Caco-2 (cell line): ENCODE data around the gene FBXW12. TPM values are rescaled to one million over a fixed set of nuclear protein-coding genes. Genes with fewer than 3 reads are reported as not detected.

ENCODE experiments used
- BruUV-seq: library from RNA; stranded (reverse); fragments of 400-500 nt; replicated peaks from 2 replicates; lab custom pipeline; 2021; lab: Mats Ljungman, UMichigan
- CTCF ChIA-PET: fragments of 300-600 bp; sonication (Branson Sonifier 250); formaldehyde crosslinking; loops from one replicate; lab custom pipeline; 2022; ENCODE audit warnings: antibody characterized with exemption; lab: Charles Lee
- POLR2A ChIA-PET: fragments of 300-600 bp; sonication (Branson Sonifier 250); formaldehyde crosslinking; loops from one replicate; lab custom pipeline; 2022; ENCODE audit warnings: antibody characterized with exemption; lab: Charles Lee
- DNase-seq, 2 experiments: peaks; one replicate each; pipeline versions ENCODE4 v3.0.0 to v3.0.0-alpha.2; 2020 to 2022
- H3K27me3 ChIP-seq: replicated peaks from 2 replicates; pipeline ENCODE4 v1.6.0; 2011; ENCODE audit warnings: low read length; ENCODE audit not compliant: control insufficient read depth, insufficient read depth
- H3K36me3 ChIP-seq: 2 replicates; pipeline ENCODE4 v1.5.1; 2011; ENCODE audit warnings: low read length; ENCODE audit not compliant: control insufficient read depth, insufficient read depth
- H3K4me1 ChIP-seq: fragments of 250-450 bp; sonication (Bioruptor Pico); 2 replicates; pipeline ENCODE4 v1.5.1; 2020; ENCODE audit warnings: mild to moderate bottlenecking
- H3K4me3 ChIP-seq: 2 replicates; pipeline ENCODE4 v1.5.1; 2011; ENCODE audit warnings: low read depth, mild to moderate bottlenecking, control low read depth, low read length
- H3K9me3 ChIP-seq: fragments of 250-450 bp; sonication (Bioruptor Pico); 2 replicates; pipeline ENCODE4 v1.5.1; 2020; ENCODE audit warnings: mild to moderate bottlenecking, moderate library complexity
- H3K27ac Mint-ChIP-seq: one replicate; pipeline ENCODE4 v1.8.0; 2022; ENCODE audit warnings: mixed read lengths; ENCODE audit not compliant: unreplicated experiment
- H3K27me3 Mint-ChIP-seq: one replicate; pipeline ENCODE4 v1.8.0; 2022; ENCODE audit warnings: mixed read lengths; ENCODE audit not compliant: insufficient read depth, unreplicated experiment
- H3K36me3 Mint-ChIP-seq: one replicate; pipeline ENCODE4 v1.8.0; 2022; ENCODE audit warnings: mild to moderate bottlenecking, mixed read lengths; ENCODE audit not compliant: insufficient read depth, unreplicated experiment
- H3K4me1 Mint-ChIP-seq: one replicate; pipeline ENCODE4 v1.8.0; 2022; ENCODE audit warnings: low read depth, mixed read lengths; ENCODE audit not compliant: unreplicated experiment
- H3K4me3 Mint-ChIP-seq: one replicate; pipeline ENCODE4 v1.8.0; 2022; ENCODE audit warnings: mild to moderate bottlenecking, moderate library complexity, mixed read lengths; ENCODE audit not compliant: unreplicated experiment
- H3K9me3 Mint-ChIP-seq: one replicate; pipeline ENCODE4 v1.8.0; 2022; ENCODE audit warnings: mixed read lengths; ENCODE audit not compliant: unreplicated experiment
- intact Hi-C: fragments of 100-400 bp; cut with micrococcal nuclease; formaldehyde crosslinking; loops from one replicate; pipeline ENCODE4 v1.10.0; 2022; ENCODE audit not compliant: unreplicated experiment
- total RNA-seq: library from RNA; stranded (reverse); gene quantifications from 2 replicates; pipeline ENCODE4 v1.2.3, GENCODE V29; 2022
- TF ChIP-seq, protein P1 (sequence below), 2 experiments: fragments of 200-600 bp in 1 of 2; IDR thresholded peaks; 1 replicate in 1 of 2; 2 replicates in 1 of 2; pipeline versions ENCODE4 v1.5.1 to v1.8.0; 2011 to 2022; ENCODE audit warnings: antibody characterized with exemption in 1 of 2, control low read depth in 1 of 2, inconsistent platforms in 1 of 2, low read depth in 1 of 2, low read length in 1 of 2, mild to moderate bottlenecking in 1 of 2, moderate library complexity in 1 of 2; ENCODE audit not compliant: insufficient read depth in 1 of 2, severe bottlenecking in 1 of 2, unreplicated experiment in 1 of 2

FBXW12 gene
- total RNA-seq, 1 experiment from 2014 or later, result 1.7 TPM

- H3K9me3 Mint-ChIP-seq, result no peaks in the 10 kb centered on the region
- H3K27ac Mint-ChIP-seq, result peak overlapping the region; percentile 35
- Histone ChIP-seq H3K27me3 (no peaks in the 10 kb centered on the region), H3K4me3 (no peak overlapping the region), H3K4me1 (no peaks in the 10 kb centered on the region), H3K36me3 (peaks cover 2% of the 10 kb centered on the region), H3K9me3 (no peaks in the 10 kb centered on the region)
- ChIA-PET POLR2A (no interaction called here), CTCF (interaction anchor here (0.8 to 12.8 kb wide), 2 partner anchors 17 to 33 kb away, joined by 3 to 405 read pairs; no protein-coding TSS in a partner anchor)
- no peak overlapping the region for H3K4me3 Mint-ChIP-seq
- peaks cover 11% of the 10 kb centered on the region for H3K4me1 Mint-ChIP-seq
- H3K36me3 Mint-ChIP-seq, result peaks cover 65% of the 10 kb centered on the region
- BruUV-seq, result no TSS peak
- no peaks in the 10 kb centered on the region for H3K27me3 Mint-ChIP-seq
- TF ChIP-seq, protein P1, sequence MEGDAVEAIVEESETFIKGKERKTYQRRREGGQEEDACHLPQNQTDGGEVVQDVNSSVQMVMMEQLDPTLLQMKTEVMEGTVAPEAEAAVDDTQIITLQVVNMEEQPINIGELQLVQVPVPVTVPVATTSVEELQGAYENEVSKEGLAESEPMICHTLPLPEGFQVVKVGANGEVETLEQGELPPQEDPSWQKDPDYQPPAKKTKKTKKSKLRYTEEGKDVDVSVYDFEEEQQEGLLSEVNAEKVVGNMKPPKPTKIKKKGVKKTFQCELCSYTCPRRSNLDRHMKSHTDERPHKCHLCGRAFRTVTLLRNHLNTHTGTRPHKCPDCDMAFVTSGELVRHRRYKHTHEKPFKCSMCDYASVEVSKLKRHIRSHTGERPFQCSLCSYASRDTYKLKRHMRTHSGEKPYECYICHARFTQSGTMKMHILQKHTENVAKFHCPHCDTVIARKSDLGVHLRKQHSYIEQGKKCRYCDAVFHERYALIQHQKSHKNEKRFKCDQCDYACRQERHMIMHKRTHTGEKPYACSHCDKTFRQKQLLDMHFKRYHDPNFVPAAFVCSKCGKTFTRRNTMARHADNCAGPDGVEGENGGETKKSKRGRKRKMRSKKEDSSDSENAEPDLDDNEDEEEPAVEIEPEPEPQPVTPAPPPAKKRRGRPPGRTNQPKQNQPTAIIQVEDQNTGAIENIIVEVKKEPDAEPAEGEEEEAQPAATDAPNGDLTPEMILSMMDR (IDR thresholded peaks at IDR 0.05; ENCODE audit: insufficient read depth in 1 of 2, low read depth in 1 of 2, low read length in 1 of 2, severe bottlenecking in 1 of 2, unreplicated experiment in 1 of 2), result no peak
- DNase-seq, result peak in 1 of 2 experiments; percentile 23
- intact Hi-C loops, result no loop called here
Measured at GRCh38 chr3:48402281-48402732, 30.3 kb downstream of the FBXW12 start.

DNA sequence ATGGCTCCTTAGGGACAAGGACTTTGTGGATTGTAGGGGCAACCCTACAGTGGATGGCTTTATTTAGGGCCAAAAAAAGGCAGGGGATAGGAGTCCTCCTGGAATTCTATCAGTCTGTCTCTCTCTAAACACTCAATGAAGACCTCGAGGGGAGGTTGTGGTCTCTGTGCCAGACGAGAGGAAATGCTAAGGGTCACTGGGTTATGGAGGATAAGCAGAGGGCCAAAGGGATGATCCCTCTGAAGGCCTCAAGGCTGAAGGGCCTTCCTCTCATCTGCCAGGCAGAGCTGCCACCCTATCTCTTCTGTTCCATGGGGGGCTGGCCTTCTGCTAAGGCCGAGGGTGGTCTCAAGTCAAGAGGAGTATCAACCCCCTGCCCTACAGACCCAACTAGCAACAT lies 30.9 kb downstream of the FBXW12 start:
- Histone ChIP-seq H3K9me3 (no peaks in the 10 kb centered on the region), H3K36me3 (peaks cover 5% of the 10 kb centered on the region), H3K4me3 (no peak overlapping the region), H3K4me1 (no peaks in the 10 kb centered on the region), H3K27me3 (no peaks in the 10 kb centered on the region)
- H3K27me3 Mint-ChIP-seq, result no peaks in the 10 kb centered on the region
- peaks cover 11% of the 10 kb centered on the region for H3K4me1 Mint-ChIP-seq
- BruUV-seq, result no TSS peak
- intact Hi-C loops, result no loop called here
- no peak for DNase-seq
- no peaks in the 10 kb centered on the region for H3K9me3 Mint-ChIP-seq
- H3K27ac Mint-ChIP-seq, result no peak overlapping the region
- CTCF ChIA-PET, result interaction anchor here (0.8 to 12.8 kb wide), 2 partner anchors 16 to 32 kb away, joined by 3 to 405 read pairs; no protein-coding TSS in a partner anchor
- TF ChIP-seq, protein P1 (IDR thresholded peaks at IDR 0.05; ENCODE audit: insufficient read depth in 1 of 2, low read depth in 1 of 2, low read length in 1 of 2, severe bottlenecking in 1 of 2, unreplicated experiment in 1 of 2), result no peak
- peaks cover 69% of the 10 kb centered on the region for H3K36me3 Mint-ChIP-seq
- POLR2A ChIA-PET, result no interaction called here
- no peak overlapping the region for H3K4me3 Mint-ChIP-seq

- H3K36me3 Mint-ChIP-seq, result peaks cover 74% of the 10 kb centered on the region
- POLR2A ChIA-PET, result no interaction called here
- intact Hi-C loops, result no loop called here
Measured at GRCh38 chr3:48403533-48404439, 31.8 kb downstream of the FBXW12 start.

More at GRCh38 chr3:48403533-48404439, 31.8 kb downstream of the FBXW12 start:
- Histone ChIP-seq H3K36me3 (peaks cover 5% of the 10 kb centered on the region), H3K9me3 (no peaks in the 10 kb centered on the region), H3K4me1 (no peaks in the 10 kb centered on the region), H3K27me3 (no peaks in the 10 kb centered on the region), H3K4me3 (no peak overlapping the region)
- H3K27ac Mint-ChIP-seq, result no peak overlapping the region
- peaks cover 11% of the 10 kb centered on the region for H3K4me1 Mint-ChIP-seq
- TF ChIP-seq, protein P1 (IDR thresholded peaks at IDR 0.05; ENCODE audit: insufficient read depth in 1 of 2, low read depth in 1 of 2, low read length in 1 of 2, severe bottlenecking in 1 of 2, unreplicated experiment in 1 of 2), result no peak
- no peaks in the 10 kb centered on the region for H3K27me3 Mint-ChIP-seq
- H3K4me3 Mint-ChIP-seq, result no peak overlapping the region
- no peaks in the 10 kb centered on the region for H3K9me3 Mint-ChIP-seq
- DNase-seq, result peak in 1 of 2 experiments; percentile 32
- BruUV-seq, result no TSS peak
- CTCF ChIA-PET, result interaction anchor here (12.8 kb wide), 1 partner anchor 31 kb away, joined by 405 read pairs; no protein-coding TSS in a partner anchor
